Calu3 (cell line): ENCODE results near the gene FYB2. TPM values are rescaled to one million over a fixed set of nuclear protein-coding genes. Genes with fewer than 3 reads are reported as not detected.

Source experiments
- Bru-seq: library from RNA; stranded (reverse); fragments of 400-500 nt; gene quantifications from one replicate; lab custom pipeline; 2021; lab: Mats Ljungman, UMichigan
- BruChase-seq, 2 experiments: library from RNA; stranded (reverse); fragments of 400-500 nt; gene quantifications; one replicate each; lab custom pipeline; 2021; lab: Mats Ljungman, UMichigan
- BruUV-seq: library from RNA; stranded (reverse); fragments of 400-500 nt; replicated peaks from 2 replicates; lab custom pipeline; 2021; lab: Mats Ljungman, UMichigan
- CTCF ChIA-PET: fragments of 300-600 bp; sonication (Branson Sonifier 250); formaldehyde crosslinking; loops from one replicate; lab custom pipeline; 2022; ENCODE audit warnings: antibody characterized with exemption; lab: Charles Lee
- DNase-seq: peaks from one replicate; pipeline ENCODE4 v3.0.0; 2022
- H3K27ac Mint-ChIP-seq: one replicate; pipeline ENCODE4 v1.8.0; 2022; ENCODE audit warnings: mixed read lengths; ENCODE audit not compliant: unreplicated experiment
- H3K27me3 Mint-ChIP-seq: one replicate; pipeline ENCODE4 v1.8.0; 2022; ENCODE audit warnings: mixed read lengths; ENCODE audit not compliant: unreplicated experiment
- H3K36me3 Mint-ChIP-seq: one replicate; pipeline ENCODE4 v1.8.0; 2022; ENCODE audit warnings: mild to moderate bottlenecking, moderate library complexity, mixed read lengths; ENCODE audit not compliant: insufficient read depth, unreplicated experiment
- H3K4me1 Mint-ChIP-seq: one replicate; pipeline ENCODE4 v1.8.0; 2022; ENCODE audit warnings: mild to moderate bottlenecking, low read depth, mixed read lengths; ENCODE audit not compliant: unreplicated experiment
- H3K4me3 Mint-ChIP-seq: one replicate; pipeline ENCODE4 v1.8.0; 2022; ENCODE audit warnings: mild to moderate bottlenecking, low read depth, moderate library complexity, mixed read lengths; ENCODE audit not compliant: unreplicated experiment
- H3K9me3 Mint-ChIP-seq: one replicate; pipeline ENCODE4 v1.8.0; 2022; ENCODE audit warnings: low read depth, mixed read lengths; ENCODE audit not compliant: unreplicated experiment
- intact Hi-C: fragments of 100-400 bp; cut with micrococcal nuclease; formaldehyde crosslinking; loops from one replicate; pipeline ENCODE4 v1.10.0; 2022; ENCODE audit not compliant: unreplicated experiment
- long read RNA-seq: library from polyadenylated mRNA; stranded (forward); transcript quantifications from one replicate; pipeline ENCODE4 v2.0.0, GENCODE V29; 2022
- total RNA-seq: library from RNA; stranded (reverse); gene quantifications from 2 replicates; pipeline ENCODE4 v1.2.3, GENCODE V29; 2022
- TF ChIP-seq, protein P1 (sequence below): fragments of 200-600 bp; IDR thresholded peaks from one replicate; pipeline ENCODE4 v1.8.0; 2022; ENCODE audit warnings: antibody characterized with exemption; ENCODE audit not compliant: unreplicated experiment

Gene FYB2, protein sequence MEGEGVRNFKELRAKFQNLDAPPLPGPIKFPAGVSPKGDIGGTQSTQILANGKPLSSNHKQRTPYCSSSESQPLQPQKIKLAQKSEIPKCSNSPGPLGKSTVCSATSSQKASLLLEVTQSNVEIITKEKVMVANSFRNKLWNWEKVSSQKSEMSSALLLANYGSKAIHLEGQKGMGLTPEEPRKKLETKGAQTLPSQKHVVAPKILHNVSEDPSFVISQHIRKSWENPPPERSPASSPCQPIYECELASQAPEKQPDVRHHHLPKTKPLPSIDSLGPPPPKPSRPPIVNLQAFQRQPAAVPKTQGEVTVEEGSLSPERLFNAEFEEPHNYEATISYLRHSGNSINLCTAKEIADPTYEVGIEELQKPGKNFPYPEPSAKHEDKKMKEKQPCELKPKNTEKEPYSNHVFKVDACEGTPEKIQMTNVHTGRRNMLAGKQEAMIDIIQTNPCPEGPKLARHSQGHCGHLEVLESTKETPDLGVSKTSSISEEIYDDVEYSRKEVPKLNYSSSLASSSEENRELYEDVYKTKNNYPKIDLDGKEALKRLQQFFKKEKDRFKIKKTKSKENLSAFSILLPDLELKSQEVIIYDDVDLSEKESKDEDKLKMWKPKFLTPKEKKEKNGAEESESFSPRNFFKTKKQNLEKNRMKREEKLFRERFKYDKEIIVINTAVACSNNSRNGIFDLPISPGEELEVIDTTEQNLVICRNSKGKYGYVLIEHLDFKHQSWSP
- total RNA-seq (not detected in 2 replicates), Bru-seq, nascent RNA (percentile 8 among the genes with signal in this experiment), BruChase-seq, experiment 1, labeled RNA remaining after a 6-hour chase (percentile 3 among the genes with signal in this experiment), BruChase-seq, experiment 2, labeled RNA remaining after a 2-hour chase (percentile 4 among the genes with signal in this experiment)
- long read RNA-seq = 0 reads

DNA sequence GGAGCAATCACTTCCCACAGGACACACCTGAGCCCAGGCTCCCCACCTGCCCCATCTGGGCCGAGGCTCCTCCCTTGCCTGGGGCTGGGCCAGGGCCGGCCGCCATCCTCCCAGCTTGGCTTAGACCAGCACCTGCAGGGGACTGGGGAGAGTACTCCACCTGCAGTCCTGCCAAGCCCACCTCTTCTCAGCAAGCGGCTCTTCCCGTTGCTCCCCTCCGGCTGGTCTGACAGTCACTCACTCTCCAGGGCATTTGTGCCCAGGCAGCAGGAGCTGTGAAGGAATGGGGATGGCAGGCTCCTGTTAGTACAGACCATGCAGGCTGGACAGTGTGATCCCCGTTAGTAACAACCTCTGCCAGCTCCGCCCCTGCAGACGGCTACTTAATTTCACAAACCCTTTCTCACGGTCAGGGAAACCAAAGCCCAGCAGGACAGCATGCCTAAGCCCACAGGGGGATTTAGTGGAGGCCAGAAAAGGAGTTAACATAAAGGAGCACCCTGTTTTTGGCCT lies at the start of gene FYB2:
Gene FYB2 (minus strand): TSS at position 18 of the 513 bp plus-strand sequence. CDS start 114 bp downstream, outside the sequence.
- CTCF ChIA-PET = no interaction called here
- BruUV-seq = no TSS peak
- H3K27me3 Mint-ChIP-seq = peaks cover 37% of the 10 kb centered on the region

DNA sequence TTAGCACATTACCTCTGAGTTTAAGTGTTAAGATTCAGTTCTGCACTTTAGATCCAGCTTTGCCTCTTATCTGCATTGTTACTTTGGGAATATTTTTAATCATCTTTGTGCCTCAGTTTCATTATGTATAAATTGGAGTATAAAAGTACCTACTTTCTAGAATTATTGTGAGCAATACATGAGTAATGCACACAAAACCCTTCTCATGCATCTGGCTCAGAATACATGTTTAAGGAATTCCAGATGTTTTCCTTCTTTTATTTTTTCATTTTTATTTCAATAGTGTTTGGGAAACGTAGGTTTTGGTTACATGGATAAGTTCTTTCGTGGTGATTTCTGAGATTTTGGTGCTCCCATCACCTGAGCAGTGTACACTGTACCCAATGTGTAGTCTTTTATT lies 49.6 kb upstream of the FYB2 start:
- Mint-ChIP-seq H3K4me1 (no peaks in the 10 kb centered on the region), H3K4me3 (no peak overlapping the region), H3K27me3 (no peaks in the 10 kb centered on the region), H3K9me3 (no peaks in the 10 kb centered on the region), H3K36me3 (no peaks in the 10 kb centered on the region), H3K27ac (no peak overlapping the region)
- no peak for DNase-seq
- CTCF ChIA-PET = no interaction called here
- no TSS peak for BruUV-seq
- intact Hi-C loops = no loop called here
- TF ChIP-seq, protein P1, sequence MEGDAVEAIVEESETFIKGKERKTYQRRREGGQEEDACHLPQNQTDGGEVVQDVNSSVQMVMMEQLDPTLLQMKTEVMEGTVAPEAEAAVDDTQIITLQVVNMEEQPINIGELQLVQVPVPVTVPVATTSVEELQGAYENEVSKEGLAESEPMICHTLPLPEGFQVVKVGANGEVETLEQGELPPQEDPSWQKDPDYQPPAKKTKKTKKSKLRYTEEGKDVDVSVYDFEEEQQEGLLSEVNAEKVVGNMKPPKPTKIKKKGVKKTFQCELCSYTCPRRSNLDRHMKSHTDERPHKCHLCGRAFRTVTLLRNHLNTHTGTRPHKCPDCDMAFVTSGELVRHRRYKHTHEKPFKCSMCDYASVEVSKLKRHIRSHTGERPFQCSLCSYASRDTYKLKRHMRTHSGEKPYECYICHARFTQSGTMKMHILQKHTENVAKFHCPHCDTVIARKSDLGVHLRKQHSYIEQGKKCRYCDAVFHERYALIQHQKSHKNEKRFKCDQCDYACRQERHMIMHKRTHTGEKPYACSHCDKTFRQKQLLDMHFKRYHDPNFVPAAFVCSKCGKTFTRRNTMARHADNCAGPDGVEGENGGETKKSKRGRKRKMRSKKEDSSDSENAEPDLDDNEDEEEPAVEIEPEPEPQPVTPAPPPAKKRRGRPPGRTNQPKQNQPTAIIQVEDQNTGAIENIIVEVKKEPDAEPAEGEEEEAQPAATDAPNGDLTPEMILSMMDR = no peak

More for the DNA sequence above, at the start of gene FYB2:
- Mint-ChIP-seq H3K4me3 (no peak within 1 kb of the TSS), H3K9me3 (peaks cover 4% of the 10 kb centered on the region), H3K36me3 (no peaks in the 10 kb centered on the region), H3K4me1 (no peaks in the 10 kb centered on the region), H3K27ac (no peak within 1 kb of the TSS)
- TF ChIP-seq, protein P1 = no peak
- no peak for DNase-seq
- intact Hi-C loops = no loop called here

- no peaks in the 10 kb centered on the region for H3K36me3 Mint-ChIP-seq
- DNase-seq = no peak
These were observed 48.3 kb upstream of the FYB2 start for GRCh38 chr1:56867491-56867890.

GRCh38 chr1:56866656-56867055 lies 47.5 kb upstream of the FYB2 start:
- H3K36me3 Mint-ChIP-seq = no peaks in the 10 kb centered on the region
- no peaks in the 10 kb centered on the region for H3K4me1 Mint-ChIP-seq
- BruUV-seq = no TSS peak
- intact Hi-C loops = no loop called here
- CTCF ChIA-PET = no interaction called here
- no peaks in the 10 kb centered on the region for H3K9me3 Mint-ChIP-seq
- TF ChIP-seq, protein P1 = no peak
- H3K27me3 Mint-ChIP-seq = no peaks in the 10 kb centered on the region
- no peak overlapping the region for H3K4me3 Mint-ChIP-seq
- no peak for DNase-seq
- H3K27ac Mint-ChIP-seq = no peak overlapping the region

More at GRCh38 chr1:56867491-56867890, 48.3 kb upstream of the FYB2 start:
- no peaks in the 10 kb centered on the region for H3K4me1 Mint-ChIP-seq
- TF ChIP-seq, protein P1 = no peak
- CTCF ChIA-PET = no interaction called here
- no peaks in the 10 kb centered on the region for H3K27me3 Mint-ChIP-seq
- H3K4me3 Mint-ChIP-seq = no peak overlapping the region
- intact Hi-C loops = no loop called here
- H3K27ac Mint-ChIP-seq = no peak overlapping the region
- no peaks in the 10 kb centered on the region for H3K9me3 Mint-ChIP-seq
- no TSS peak for BruUV-seq
